H1 (cell line): ENCODE results near the gene VPS51. TPM values are rescaled to one million over a fixed set of nuclear protein-coding genes. Genes with fewer than 3 reads are reported as not detected.

Experiments
- CBX5 ChIP-seq: fragments of 300-800, 300-1000 bp; sonication (generic); IDR thresholded peaks from 2 replicates; pipeline ENCODE4 v1.7.1; 2016; ENCODE audit warnings: antibody characterized with exemption, low read length, low read depth
- CHD2 ChIP-seq: IDR thresholded peaks from 2 replicates; pipeline ENCODE4 v1.6.1; 2012; ENCODE audit warnings: low read length, improper control_type of control experiment
- FOSL1 ChIP-seq: IDR thresholded peaks from 2 replicates; pipeline ENCODE4 v1.6.1; 2011; ENCODE audit warnings: mild to moderate bottlenecking, low read depth, low read length, moderate library complexity; ENCODE audit not compliant: insufficient read depth
- GTF2F1 ChIP-seq: IDR thresholded peaks from 2 replicates; pipeline ENCODE4 v1.6.1; 2012; ENCODE audit warnings: low read depth, low read length, improper control_type of control experiment, borderline replicate concordance
- NANOG ChIP-seq: IDR thresholded peaks from 2 replicates; pipeline ENCODE4 v1.6.1; 2011; ENCODE audit warnings: low read length, low read depth, mild to moderate bottlenecking, inconsistent platforms; ENCODE audit not compliant: insufficient read depth, poor library complexity, severe bottlenecking
- TCF12 ChIP-seq: IDR thresholded peaks from 2 replicates; pipeline ENCODE4 v1.6.1; 2011; ENCODE audit warnings: low read depth, mild to moderate bottlenecking, low read length
- polyA plus RNA-seq, 7 experiments: library from polyadenylated mRNA; depleted of rRNA in 3 of 7; stranded (reverse) in 5 of 7; unstranded in 2 of 7; fragments of >200 nt in 5 of 7; fragments of 200-250 nt in 2 of 7; gene quantifications; 1 replicate in 5 of 7; 2 replicates in 1 of 7; 4 replicates in 1 of 7; pipeline versions ENCODE4 v1.2.1 to v1.2.3, GENCODE V29; 2011 to 2013; ENCODE audit warnings: missing spikeins in 2 of 7, mixed read lengths in 2 of 7
- total RNA-seq: library from RNA; stranded (reverse); fragmentation: NEBNext Ultra II Directional; extraction: Animal tissue kit (Norgen Biotek cat#: 25700); gene quantifications from 2 replicates; pipeline ENCODE4 v1.2.1, GENCODE V29; 2021

Gene VPS51
- total and polyA plus RNA-seq, 2 of the 8 experiments (the other 6 are each of a cell fraction or from before 2014, with no cell fraction given), result 97.4 to 142 TPM

GRCh38 chr11:65120831-65121230, 24.8 kb downstream of the VPS51 start (continued):
- no peak for TF ChIP-seq FOSL1
- no peak for TF ChIP-seq NANOG
- no peak for TF ChIP-seq CHD2
- TF ChIP-seq CBX5, result no peak
- no peak for TF ChIP-seq TCF12
- no peak for TF ChIP-seq GTF2F1
